Progenitor cell of endocrine pancreas (in vitro differentiated cells): Measurements from ENCODE around the gene ITGA8. TPM values are rescaled to one million over a fixed set of nuclear protein-coding genes. Genes with fewer than 3 reads are reported as not detected.
A peak's percentile ranks its signal among the peaks of the same experiment; 100 is the strongest.
"Not testable (repeated sequence)": the region's sequence is repeated elsewhere in the genome, so short reads cannot be mapped to it uniquely, and the experiment has no call there.

Experiments
- DNase-seq: peaks from one replicate; pipeline ENCODE4 v3.0.0; 2021; ENCODE audit warnings: low spot score; ENCODE audit not compliant: unreplicated experiment
- H3K27ac Mint-ChIP-seq: 2 replicates; pipeline ENCODE4 v1.8.0; 2021; ENCODE audit warnings: mild to moderate bottlenecking, moderate library complexity, mixed read lengths
- H3K27me3 Mint-ChIP-seq: 2 replicates; pipeline ENCODE4 v1.8.0; 2021; ENCODE audit warnings: mixed read lengths
- H3K36me3 Mint-ChIP-seq: 2 replicates; pipeline ENCODE4 v1.8.0; 2022; ENCODE audit warnings: mixed read lengths; ENCODE audit not compliant: insufficient read depth
- H3K4me1 Mint-ChIP-seq: 2 replicates; pipeline ENCODE4 v1.8.0; 2021; ENCODE audit warnings: low read depth, mixed read lengths
- H3K4me3 Mint-ChIP-seq: 2 replicates; pipeline ENCODE4 v1.8.0; 2021; ENCODE audit warnings: low read depth, mild to moderate bottlenecking, moderate library complexity, mixed read lengths
- H3K9me3 Mint-ChIP-seq: 2 replicates; pipeline ENCODE4 v1.8.0; 2021; ENCODE audit warnings: low read depth, mixed read lengths
- long read RNA-seq: library from polyadenylated mRNA; unstranded; transcript quantifications from one replicate; pipeline ENCODE4 v2.0.0, GENCODE V29; 2020
- total RNA-seq: library from RNA; stranded (reverse); gene quantifications from 2 replicates; pipeline ENCODE4 v1.2.1, GENCODE V29; 2021
- TF ChIP-seq, protein P1 (sequence below): fragments of 200-600 bp; sonication (generic); IDR thresholded peaks from one replicate; pipeline ENCODE4 v1.5.0; 2021; ENCODE audit warnings: antibody characterized with exemption, mild to moderate bottlenecking; ENCODE audit not compliant: unreplicated experiment

ITGA8 gene
- total RNA-seq, result 0.36 TPM in 1 of 2 replicates, not detected in the other
- long read RNA-seq, result 0 reads

DNA sequence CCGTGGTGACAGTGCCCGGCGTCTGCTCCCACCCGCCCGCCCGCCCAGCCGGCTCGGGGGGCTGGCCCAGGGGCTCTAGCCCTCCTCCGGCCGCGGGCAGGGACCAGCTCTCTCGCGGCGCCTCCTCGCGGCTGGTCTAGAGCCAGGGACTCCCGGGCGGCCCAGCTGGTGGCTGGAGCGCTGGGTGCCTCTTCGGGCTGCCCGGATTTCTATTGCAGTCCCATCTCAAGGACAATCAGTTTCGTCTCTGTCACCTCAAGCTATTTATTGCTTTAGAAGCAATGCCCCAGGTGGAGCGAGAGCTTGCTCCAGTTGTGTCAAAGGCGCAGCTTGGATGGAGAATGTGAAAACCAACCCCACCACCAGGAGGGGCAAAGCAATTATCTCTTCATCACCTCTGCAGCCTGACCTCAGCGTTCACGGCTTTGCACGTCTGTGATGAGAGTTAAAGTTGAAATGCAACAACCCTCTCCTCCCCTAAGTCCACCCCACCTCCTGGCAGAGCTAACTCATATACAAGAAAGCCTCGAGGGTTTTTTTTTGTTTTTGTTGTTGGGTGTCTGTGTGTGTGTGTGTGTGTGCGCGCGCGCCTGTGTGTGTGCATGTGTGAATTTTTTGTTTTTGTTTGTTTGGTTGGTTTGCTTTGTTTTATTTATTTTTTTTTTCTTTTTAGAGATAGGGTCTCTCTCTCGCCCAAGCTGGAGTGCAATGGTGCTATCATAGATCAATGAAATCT, at the start of gene ITGA8:
ITGA8 (minus strand) TSS at position 24 of the 736 bp plus-strand sequence. CDS start 151 bp downstream, outside the sequence.
- Mint-ChIP-seq H3K27me3 (peaks cover 67% of the 10 kb centered on the region), H3K4me3 (peak within 1 kb of the TSS; percentile 73), H3K9me3 (no peaks in the 10 kb centered on the region), H3K36me3 (no peaks in the 10 kb centered on the region), H3K4me1 (peaks cover 2% of the 10 kb centered on the region), H3K27ac (no peak within 1 kb of the TSS)
- TF ChIP-seq, protein P1, sequence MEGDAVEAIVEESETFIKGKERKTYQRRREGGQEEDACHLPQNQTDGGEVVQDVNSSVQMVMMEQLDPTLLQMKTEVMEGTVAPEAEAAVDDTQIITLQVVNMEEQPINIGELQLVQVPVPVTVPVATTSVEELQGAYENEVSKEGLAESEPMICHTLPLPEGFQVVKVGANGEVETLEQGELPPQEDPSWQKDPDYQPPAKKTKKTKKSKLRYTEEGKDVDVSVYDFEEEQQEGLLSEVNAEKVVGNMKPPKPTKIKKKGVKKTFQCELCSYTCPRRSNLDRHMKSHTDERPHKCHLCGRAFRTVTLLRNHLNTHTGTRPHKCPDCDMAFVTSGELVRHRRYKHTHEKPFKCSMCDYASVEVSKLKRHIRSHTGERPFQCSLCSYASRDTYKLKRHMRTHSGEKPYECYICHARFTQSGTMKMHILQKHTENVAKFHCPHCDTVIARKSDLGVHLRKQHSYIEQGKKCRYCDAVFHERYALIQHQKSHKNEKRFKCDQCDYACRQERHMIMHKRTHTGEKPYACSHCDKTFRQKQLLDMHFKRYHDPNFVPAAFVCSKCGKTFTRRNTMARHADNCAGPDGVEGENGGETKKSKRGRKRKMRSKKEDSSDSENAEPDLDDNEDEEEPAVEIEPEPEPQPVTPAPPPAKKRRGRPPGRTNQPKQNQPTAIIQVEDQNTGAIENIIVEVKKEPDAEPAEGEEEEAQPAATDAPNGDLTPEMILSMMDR, result peak; percentile 65
- DNase-seq, result no peak

DNA sequence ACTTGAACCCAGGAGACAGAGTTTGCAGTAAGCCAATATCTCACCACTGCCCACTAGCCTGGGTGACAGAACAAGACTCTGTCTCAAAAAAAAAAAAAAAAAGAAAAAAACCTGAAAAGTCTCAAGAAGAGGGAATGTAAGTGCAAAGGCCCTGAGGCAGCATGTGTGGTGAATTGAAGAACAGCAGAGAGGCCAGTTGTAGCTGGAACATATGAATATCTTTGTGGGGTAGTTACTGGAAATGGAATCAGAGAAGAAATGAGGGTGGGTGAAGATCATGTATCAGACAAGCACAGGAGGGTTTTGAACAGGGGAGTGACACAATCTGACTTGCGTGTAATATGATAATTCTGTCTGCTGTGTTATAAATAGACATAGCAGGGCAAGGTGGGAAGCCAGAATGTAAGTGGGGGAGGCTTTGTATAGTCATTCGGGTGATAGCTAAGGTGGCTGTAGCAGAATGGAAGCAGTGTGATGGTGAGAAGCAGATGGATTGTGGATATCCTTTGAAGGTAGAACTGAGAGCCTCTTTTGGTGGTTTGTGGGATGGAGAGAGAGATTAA, 45.3 kb upstream of the ITGA8 start:
- TF ChIP-seq, protein P1, result no peak
- H3K27me3 Mint-ChIP-seq, result peaks cover 3% of the 10 kb centered on the region
- H3K9me3 Mint-ChIP-seq, result peaks cover 3% of the 10 kb centered on the region
- no peaks in the 10 kb centered on the region for H3K36me3 Mint-ChIP-seq
- no peak overlapping the region for H3K4me3 Mint-ChIP-seq
- no peak overlapping the region for H3K27ac Mint-ChIP-seq
- no peaks in the 10 kb centered on the region for H3K4me1 Mint-ChIP-seq
- no peak for DNase-seq

DNA sequence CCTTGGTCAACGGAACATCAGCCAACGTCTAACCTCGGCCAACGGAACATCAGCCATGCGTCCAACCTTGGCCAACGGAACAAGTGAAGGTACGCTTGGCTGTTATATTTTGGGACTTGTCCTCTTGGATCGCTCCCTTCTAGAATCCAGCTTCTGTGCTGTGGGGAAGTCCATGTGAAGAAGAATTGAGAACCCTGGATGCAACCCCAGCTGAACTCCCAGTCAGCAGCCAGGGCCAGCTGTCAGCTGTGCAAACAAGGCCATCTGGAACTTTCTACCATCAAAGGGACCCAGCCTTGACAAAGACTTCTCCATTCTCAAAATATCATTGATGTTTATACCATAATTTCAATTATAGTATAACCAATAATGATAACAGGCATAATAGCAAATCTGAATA, 43.3 kb upstream of the ITGA8 start:
- TF ChIP-seq, protein P1, result no peak
- Mint-ChIP-seq H3K27ac (no peak overlapping the region), H3K4me3 (no peak overlapping the region), H3K27me3 (peaks cover 18% of the 10 kb centered on the region), H3K36me3 (no peaks in the 10 kb centered on the region), H3K9me3 (peaks cover 3% of the 10 kb centered on the region), H3K4me1 (no peaks in the 10 kb centered on the region)
- no peak for DNase-seq

DNA sequence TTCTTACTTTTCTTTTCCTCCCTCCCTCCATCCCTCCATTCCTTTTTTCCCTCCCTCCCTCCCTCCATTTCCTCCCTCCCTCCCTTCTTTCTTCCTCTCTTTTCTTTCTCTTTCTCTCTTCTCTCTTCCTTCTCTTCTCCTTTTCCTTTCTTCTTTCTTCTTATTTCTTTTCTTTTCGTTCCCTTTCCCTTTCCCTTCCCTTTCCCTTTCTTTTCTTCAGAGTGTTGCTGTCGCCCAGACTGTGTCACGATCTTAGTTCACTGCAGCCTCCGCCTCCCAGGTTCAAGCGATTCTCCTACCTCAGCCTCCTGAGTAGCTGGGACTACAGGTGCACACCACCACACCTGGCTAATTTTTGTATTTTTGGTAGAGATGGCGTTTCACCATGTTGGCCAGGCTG, 42.5 kb upstream of the ITGA8 start:
- not testable (repeated sequence) for DNase-seq

DNA sequence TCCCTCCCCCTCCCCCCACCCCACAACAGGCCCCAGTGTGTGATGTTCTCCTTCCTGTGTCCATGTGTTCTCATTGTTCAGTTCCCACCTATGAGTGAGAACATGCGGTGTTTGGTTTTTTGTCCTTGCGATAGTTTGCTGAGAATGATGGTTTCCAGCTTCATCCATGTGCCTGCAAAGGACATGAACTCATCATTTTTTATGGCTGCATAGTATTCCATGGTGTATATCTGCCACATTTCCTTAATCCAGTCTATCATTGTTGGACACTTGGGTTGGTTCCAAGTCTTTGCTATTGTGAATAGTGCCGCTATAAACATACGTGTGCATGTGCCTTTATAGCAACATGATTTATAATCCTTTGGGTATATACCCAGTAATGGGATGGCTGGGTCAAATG, 41.5 kb upstream of the ITGA8 start:
- not testable (repeated sequence) for H3K36me3 Mint-ChIP-seq, DNase-seq, H3K9me3 Mint-ChIP-seq, H3K4me1 Mint-ChIP-seq, H3K27ac Mint-ChIP-seq, H3K4me3 Mint-ChIP-seq
- peaks cover 24% of the 10 kb centered on the region for H3K27me3 Mint-ChIP-seq

More for the DNA sequence above, 42.5 kb upstream of the ITGA8 start:
- H3K27ac Mint-ChIP-seq, H3K4me1 Mint-ChIP-seq, H3K9me3 Mint-ChIP-seq, H3K4me3 Mint-ChIP-seq, H3K36me3 Mint-ChIP-seq: not testable (repeated sequence)
- H3K27me3 Mint-ChIP-seq, result peaks cover 18% of the 10 kb centered on the region

DNA sequence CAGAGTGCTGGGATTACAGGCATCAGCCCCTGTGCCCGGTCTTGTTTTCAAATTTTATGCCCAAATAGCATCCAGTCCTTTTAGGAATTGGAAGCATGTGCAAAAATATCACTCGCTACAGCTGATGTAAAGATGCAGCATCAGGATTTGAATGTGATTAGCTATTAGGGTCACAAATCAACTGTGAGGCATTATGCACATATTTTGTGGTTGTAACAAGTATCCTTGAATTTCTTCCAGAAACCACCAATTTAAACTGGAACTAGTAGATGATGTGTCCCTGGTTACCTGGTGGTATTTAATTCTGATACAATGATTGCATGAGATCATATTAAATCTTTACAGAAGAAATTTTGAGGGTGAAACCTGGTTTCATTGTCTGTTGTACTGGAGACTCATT, 41.0 kb upstream of the ITGA8 start:
- peaks cover 27% of the 10 kb centered on the region for H3K27me3 Mint-ChIP-seq
- H3K9me3 Mint-ChIP-seq, result peaks cover 3% of the 10 kb centered on the region
- H3K4me3 Mint-ChIP-seq, result no peak overlapping the region
- TF ChIP-seq, protein P1, result no peak
- no peak overlapping the region for H3K27ac Mint-ChIP-seq
- H3K36me3 Mint-ChIP-seq, result no peaks in the 10 kb centered on the region
- no peak for DNase-seq
- peaks cover 2% of the 10 kb centered on the region for H3K4me1 Mint-ChIP-seq
